ENCODE measurements around the gene ADARB2. TPM values are rescaled to one million over a fixed set of nuclear protein-coding genes. Genes with fewer than 3 reads are reported as not detected.
A peak's percentile ranks its signal among the peaks of the same experiment; 100 is the strongest.

Gene ADARB2
- total and polyA plus RNA-seq, 3 donors from 2014 or later = 8.5 to 13.0 (median 10.4) TPM

GRCh38 chr10:1150638-1150955, 586.7 kb downstream of the ADARB2 start:
- H3K27me3 ChIP-seq = no peaks in the 10 kb centered on the region
- H3K27ac ChIP-seq = no peak overlapping the region
- DNase-seq = peak; percentile 2
- H3K36me3 ChIP-seq (ENCODE audit: low read depth, missing control alignments) = no peaks in the 10 kb centered on the region
- 91 to 92% methylated on average over 13 of the region's 13 CpGs for WGBS, 2 donors
- no peak for TF ChIP-seq CTCF (IDR thresholded peaks at IDR 0.05)
- TF ChIP-seq POLR2A (IDR thresholded peaks at IDR 0.05) = no peak
- no peaks in the 10 kb centered on the region for H3K4me1 ChIP-seq
- intact Hi-C loops (cut with DNase I; ENCODE audit: low total_unique reads) = no loop called here
- no peaks in the 10 kb centered on the region for H3K9me3 ChIP-seq
- H3K4me3 ChIP-seq = no peak overlapping the region

GRCh38 chr10:1149793-1150637, 587.3 kb downstream of the ADARB2 start:
- TF ChIP-seq POLR2A (IDR thresholded peaks at IDR 0.05) (no peak), CTCF (IDR thresholded peaks at IDR 0.05) (no peak)
- Histone ChIP-seq H3K27ac (no peak overlapping the region), H3K27me3 (no peaks in the 10 kb centered on the region), H3K36me3 (ENCODE audit: low read depth, missing control alignments) (no peaks in the 10 kb centered on the region), H3K4me3 (no peak overlapping the region), H3K4me1 (no peaks in the 10 kb centered on the region), H3K9me3 (no peaks in the 10 kb centered on the region)
- WGBS, 2 donors = 61 to 63% methylated on average over 21 to 23 of the region's 23 CpGs
- intact Hi-C loops (cut with DNase I; ENCODE audit: low total_unique reads) = no loop called here
- peak; percentile 47 for DNase-seq

- no peak for TF ChIP-seq POLR2A (IDR thresholded peaks at IDR 0.05)
- TF ChIP-seq CTCF (IDR thresholded peaks at IDR 0.05) = no peak
Measured at GRCh38 chr10:1148855-1149605, 588.3 kb downstream of the ADARB2 start.

GRCh38 chr10:1147810-1148209, 589.5 kb downstream of the ADARB2 start:
- Histone ChIP-seq H3K36me3 (ENCODE audit: low read depth, missing control alignments) (no peaks in the 10 kb centered on the region), H3K9me3 (no peaks in the 10 kb centered on the region), H3K27ac (no peak overlapping the region), H3K4me3 (no peak overlapping the region), H3K4me1 (no peaks in the 10 kb centered on the region), H3K27me3 (no peaks in the 10 kb centered on the region)
- intact Hi-C loops (cut with DNase I; ENCODE audit: low total_unique reads) = no loop called here
- TF ChIP-seq CTCF (IDR thresholded peaks at IDR 0.05) (no peak), POLR2A (IDR thresholded peaks at IDR 0.05) (no peak)
- WGBS, 2 donors = 74 to 76% methylated on average over 5 of the region's 5 CpGs
- no peak for DNase-seq

More at GRCh38 chr10:1148855-1149605, 588.3 kb downstream of the ADARB2 start:
- Histone ChIP-seq H3K9me3 (no peaks in the 10 kb centered on the region), H3K4me3 (no peak overlapping the region), H3K27me3 (no peaks in the 10 kb centered on the region), H3K27ac (no peak overlapping the region), H3K36me3 (ENCODE audit: low read depth, missing control alignments) (no peaks in the 10 kb centered on the region), H3K4me1 (no peaks in the 10 kb centered on the region)
- WGBS, 2 donors = 92 to 95% methylated on average over 17 of the region's 17 CpGs
- intact Hi-C loops (cut with DNase I; ENCODE audit: low total_unique reads) = no loop called here
- no peak for DNase-seq

Data from testis (tissue), 3 donors.